ENCODE data around the gene B3GLCT.
"Not testable (repeated sequence)": the region's sequence is repeated elsewhere in the genome, so short reads cannot be mapped to it uniquely, and the experiment has no call there.

The B3GLCT gene

GRCh38 chr13:31184451-31184850 is 15.3 kb upstream of the B3GLCT start:
- DNase-seq (ENCODE audit: low spot score): no peak

GRCh38 chr13:31184981-31185645 is 14.7 kb upstream of the B3GLCT start:
- no peak for DNase-seq (ENCODE audit: low spot score)

DNA sequence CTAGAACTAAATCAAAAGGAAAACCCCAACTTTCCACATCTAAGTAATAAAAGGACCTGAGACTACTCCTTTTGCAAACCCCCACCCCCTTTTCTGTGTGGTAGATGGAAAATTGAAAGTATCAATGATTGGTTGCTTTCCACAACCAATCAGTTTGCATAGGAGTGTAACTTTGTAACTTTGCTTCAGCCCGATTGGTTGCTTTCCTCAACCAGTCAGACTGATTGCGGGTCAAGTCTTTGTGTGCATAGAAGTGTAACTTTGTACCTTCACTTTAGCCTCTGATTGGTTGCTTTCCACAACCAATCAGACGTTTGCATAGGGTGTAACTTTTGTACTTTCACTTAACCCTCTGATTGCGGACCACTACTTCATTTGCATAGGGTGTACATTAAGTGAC is 8.0 kb upstream of the B3GLCT start:
- no peak for DNase-seq (ENCODE audit: low spot score)

- no peak for DNase-seq (ENCODE audit: low spot score)
Measured at GRCh38 chr13:31192306-31192705, 7.5 kb upstream of the B3GLCT start.

DNA sequence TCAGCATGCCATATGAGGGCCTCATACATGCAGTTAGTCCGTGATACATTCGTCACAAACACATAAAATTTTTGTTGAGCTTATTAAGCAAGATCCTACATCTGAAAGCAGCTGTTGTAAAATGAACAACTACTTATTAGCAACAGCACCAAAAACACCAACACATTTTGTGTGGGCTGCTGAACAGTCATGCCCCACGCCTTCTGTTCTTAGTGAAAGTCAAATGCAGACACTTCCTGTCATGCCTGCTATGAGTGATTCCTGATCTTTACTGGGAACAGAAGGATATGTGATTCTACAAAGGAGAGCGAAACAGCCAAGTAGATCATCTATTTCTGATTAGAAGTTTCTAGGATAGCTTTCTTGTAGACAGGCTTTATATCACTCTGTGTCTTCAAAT is 4.2 kb upstream of the B3GLCT start:
- no peak for DNase-seq (ENCODE audit: low spot score)

DNA sequence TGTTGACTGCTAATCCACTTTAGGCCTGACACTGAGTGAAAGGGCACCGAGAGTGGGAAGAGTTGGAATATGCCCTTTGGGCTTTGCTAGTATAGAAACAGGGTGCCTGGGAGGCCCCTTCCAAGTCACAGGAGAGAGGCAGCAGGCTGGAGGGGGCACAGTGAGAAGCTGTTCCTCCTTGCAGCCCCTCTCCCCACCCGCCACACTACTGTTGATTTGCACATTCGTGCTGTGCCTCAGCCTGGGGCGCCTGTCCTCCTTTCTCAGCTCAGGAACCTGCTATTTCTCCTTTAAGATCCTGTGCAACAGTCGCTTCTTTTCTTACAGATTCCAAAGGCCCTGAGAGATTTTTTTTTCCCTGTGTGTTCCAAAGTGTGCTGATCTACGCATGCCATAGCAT is 2.8 kb upstream of the B3GLCT start:
- DNase-seq (ENCODE audit: low spot score): no peak

DNA sequence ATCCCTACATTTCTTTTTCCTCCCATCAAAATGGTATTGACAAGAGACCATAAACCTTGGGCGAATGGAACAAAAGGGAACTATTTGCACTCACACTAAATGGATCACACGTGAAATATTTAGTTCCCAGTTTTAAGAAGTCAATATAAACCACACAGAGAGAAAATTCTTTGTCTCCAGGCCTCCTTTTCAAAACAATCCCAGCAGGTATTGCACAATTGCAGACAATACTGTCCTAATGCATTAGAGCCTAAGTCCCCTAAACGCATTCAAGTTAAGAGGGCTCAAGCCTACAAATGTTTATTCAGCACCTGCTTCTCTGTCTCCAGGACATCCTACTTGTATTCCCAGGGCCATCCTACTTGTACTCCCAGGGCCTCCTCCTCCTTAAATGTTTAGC is 1.3 kb upstream of the B3GLCT start:
- no peak for DNase-seq (ENCODE audit: low spot score)

DNA sequence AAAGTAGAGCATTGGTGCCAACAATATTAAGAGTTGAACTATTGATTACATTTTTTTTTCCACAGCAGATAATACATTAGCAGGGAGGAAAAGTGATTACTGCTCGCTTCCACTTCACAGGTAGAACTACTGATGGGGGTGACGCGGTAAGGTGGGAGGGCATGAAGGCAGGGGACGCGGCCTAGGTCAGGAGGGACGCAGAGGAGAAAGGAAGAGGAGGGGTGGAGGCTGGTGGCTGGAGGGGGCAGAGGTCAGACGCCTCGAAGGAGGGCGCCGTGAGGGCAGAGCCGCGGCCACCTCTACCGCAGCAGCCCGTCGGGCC is 287 bp upstream of the B3GLCT start:
- no peak for DNase-seq (ENCODE audit: low spot score)

GRCh38 chr13:31200637-31200971 is 829 bp downstream of the B3GLCT start:
- peak; percentile 82 for DNase-seq (ENCODE audit: low spot score)

GRCh38 chr13:31201341-31202031 is 1.7 kb downstream of the B3GLCT start:
- no peak for DNase-seq (ENCODE audit: low spot score)

GRCh38 chr13:31204592-31204991 is 4.8 kb downstream of the B3GLCT start:
- no peak for DNase-seq (ENCODE audit: low spot score)

- DNase-seq (ENCODE audit: low spot score): no peak
Measured at GRCh38 chr13:31207661-31208552, 8.1 kb downstream of the B3GLCT start.

DNA sequence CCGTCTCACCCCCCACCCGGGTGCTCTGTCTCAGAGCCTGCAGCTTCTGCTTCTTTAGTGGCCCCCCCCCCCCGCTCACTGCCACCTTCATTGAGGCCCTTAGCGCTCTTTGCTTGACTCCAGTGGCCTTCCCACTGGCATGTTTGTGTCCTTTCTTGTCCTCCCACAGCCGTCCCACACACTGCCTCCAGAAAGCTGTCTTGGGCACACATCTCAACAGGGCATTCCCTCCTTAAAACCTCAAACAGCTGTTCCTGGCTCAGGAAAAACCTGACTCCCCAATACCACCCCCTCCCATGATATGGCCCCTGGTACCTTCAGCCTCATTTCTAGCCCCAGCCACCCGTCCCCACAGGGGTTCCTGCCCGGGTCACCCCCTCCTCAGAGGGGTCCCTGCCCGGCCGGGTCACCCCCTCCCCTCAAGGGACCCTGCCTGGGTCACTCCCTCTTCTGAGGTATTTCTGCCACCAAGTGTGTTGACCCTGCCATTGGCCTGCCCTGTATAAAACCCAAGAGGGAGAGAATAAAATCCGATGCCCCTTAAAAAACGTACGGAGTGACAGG is 8.9 kb downstream of the B3GLCT start:
- no peak for DNase-seq (ENCODE audit: low spot score)

DNA sequence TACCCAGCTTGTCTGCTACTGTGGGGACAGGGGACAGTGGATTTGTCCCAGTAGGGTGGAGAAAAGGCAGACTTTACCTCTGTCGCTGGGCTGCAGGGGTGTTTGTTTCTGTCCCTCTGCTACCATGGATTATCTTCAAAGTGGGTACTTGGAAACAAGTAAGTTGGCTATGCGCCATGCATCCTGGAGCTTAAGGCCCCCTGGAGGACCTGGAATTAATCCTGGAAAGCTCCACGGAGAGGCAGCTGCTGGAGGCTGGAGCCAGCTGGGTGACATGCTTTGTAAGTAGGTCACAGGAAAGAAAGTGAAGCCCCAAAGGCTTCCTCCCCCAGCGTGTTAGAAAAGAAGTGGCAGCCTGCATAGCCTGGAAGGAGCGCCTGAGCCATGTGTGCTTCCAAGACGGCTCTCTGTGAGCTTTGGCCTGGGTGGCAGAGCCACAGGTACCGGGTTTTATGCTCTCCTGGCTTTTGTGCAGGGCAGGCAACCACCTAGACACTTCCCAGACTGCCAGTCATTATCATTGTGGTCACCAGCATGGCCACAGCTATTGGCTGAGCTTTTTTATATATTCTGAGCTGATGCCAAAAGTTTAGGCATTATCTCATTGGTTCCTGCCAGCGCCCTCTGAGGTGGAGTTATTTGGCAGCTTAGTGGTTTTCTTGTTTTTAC is 9.5 kb downstream of the B3GLCT start:
- DNase-seq (ENCODE audit: low spot score): peak; percentile 77

- no peak for DNase-seq (ENCODE audit: low spot score)
Measured at GRCh38 chr13:31209841-31210210, 10.1 kb downstream of the B3GLCT start.

DNA sequence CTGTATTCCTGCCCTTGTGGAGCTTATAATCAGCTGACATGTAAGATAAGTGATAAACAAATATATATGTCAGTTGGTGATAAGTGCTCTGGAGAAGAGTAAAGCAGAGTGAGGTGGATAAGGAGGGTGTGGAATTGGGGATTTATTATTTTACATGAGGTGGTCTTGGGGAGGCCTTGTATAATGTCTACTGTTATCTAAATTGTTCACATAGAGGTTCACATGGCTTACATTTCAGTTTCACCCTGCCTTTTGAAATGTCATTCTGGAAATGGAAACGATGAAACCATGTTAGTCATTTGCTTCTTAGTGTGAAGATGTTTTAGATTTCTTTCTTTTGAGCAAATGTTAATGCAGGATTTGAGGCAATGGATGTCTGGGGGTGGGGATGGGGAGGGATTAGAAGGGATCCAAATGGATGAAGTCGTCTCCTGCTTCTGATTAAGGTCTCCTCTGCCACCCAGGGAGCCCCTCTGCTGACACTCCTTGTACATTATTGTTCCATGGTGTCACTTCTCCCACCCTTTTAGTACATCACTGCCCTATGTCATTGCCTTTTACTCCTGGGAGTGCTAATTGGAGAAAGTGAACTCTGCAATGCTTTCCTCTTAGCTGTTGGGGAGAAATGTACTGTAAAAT is 14.0 kb downstream of the B3GLCT start:
- DNase-seq (ENCODE audit: low spot score): no peak

DNA sequence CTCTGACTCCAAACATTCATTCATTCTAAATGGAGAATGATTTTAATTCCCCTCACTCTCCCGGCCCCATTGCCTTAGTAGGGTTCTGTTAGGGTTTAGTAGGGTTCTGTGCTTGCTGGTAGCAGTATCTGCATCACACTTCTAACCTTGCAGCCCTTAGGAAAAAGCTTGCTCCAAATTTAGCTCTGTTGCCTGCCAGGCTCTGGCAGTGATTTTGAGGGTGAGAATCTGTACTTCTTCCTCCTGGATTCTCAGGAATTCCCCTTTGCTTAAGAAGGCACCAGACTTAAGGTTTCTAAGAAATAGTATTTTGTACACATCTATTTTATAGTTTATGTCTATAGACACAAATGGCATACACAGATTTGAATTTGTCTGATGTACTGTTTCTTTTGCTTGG is 14.7 kb downstream of the B3GLCT start:
- no peak for DNase-seq (ENCODE audit: low spot score)

DNA sequence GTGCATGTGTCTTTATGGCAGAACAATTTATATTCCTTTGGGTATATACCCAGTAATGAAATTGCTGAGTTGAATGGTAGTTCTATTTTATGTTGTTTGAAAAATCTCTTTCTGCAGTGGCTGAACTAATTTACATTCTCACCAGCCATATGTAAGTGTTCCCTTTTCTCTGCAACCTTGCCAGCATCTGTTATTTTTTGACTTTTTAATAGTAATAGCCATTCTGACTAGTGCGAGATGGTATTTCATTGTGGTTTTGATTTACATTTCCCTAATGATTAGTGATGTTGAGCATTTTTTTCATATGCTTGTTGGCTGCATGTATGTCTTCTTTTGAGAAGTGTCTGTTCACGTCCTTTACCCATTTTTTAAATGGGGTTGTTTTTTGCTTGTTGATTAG is 17.1 kb downstream of the B3GLCT start:
- not testable (repeated sequence) for DNase-seq (ENCODE audit: low spot score)

GRCh38 chr13:31219909-31220598 is 20.3 kb downstream of the B3GLCT start:
- DNase-seq (ENCODE audit: low spot score): no peak

DNA sequence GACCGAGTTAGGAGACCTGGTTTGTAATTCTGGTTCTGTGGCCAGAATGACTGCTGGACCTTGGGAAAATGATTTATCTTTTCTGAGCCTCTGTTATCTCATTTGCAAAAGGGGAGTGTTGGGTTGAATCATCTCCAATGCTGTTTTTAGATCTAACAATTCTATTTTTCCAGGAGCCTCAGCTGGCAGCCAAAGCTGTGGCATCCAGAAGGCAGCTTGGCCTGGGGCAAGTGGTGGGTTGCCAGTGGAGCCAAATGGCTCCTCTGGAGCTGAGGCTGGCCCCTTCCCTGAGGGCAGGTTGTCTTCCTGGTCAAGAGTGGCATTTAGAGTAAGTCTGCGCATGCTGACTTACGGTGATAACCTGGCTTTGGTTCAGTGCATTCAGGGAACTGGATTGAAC is 21.3 kb downstream of the B3GLCT start:
- no peak for DNase-seq (ENCODE audit: low spot score)

DNA sequence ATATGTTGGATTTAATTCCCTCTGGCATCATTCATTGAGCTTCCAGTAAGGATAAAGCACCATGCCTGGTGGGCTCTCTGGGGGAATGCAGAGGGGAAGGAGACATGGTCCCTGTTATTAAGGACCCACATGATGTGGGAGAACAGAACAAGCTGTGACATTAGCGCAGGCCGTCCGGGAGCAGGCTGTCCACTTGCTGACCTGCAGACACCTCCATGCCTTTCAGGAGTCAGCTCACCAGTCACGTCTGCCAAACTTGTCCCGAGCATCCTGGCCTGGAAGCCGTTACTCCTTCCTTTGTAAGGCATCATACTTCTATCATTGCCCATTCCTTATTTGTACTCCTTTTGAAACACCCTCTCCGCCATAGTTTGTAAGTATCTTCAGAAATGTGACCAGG is 23.4 kb downstream of the B3GLCT start:
- DNase-seq (ENCODE audit: low spot score): no peak
